Natural killer cell (primary cell): ENCODE data around the gene TRMT61A. TPM values are rescaled to one million over a fixed set of nuclear protein-coding genes. Genes with fewer than 3 reads are reported as not detected.
A peak's percentile ranks its signal among the peaks of the same experiment; 100 is the strongest.

Experiments used
- ATAC-seq, 3 donors: fragments of 150-1000 bp in 2 of 3; fragments of 200-7000 bp in 1 of 3; cut with Tn5 transposase; 1 replicate in 1 of 3; 2 replicates in 2 of 3; pipeline ENCODE4 v1.10.0; 2021; ENCODE audit warnings: mild to moderate bottlenecking in 2 of 3, moderate library complexity in 2 of 3
- DNase-seq, 2 donors: peaks; one replicate each; pipeline versions ENCODE4 v3.0.0 to v3.0.0-alpha.2; 2013 to 2021; ENCODE audit warnings: mixed read lengths in 1 of 2
- H3K27ac ChIP-seq: one replicate; pipeline ENCODE4 v1.5.1; 2013; ENCODE audit warnings: mild to moderate bottlenecking, low read length
- H3K27me3 ChIP-seq: one replicate; pipeline ENCODE4 v1.6.1; 2013; ENCODE audit warnings: low read length; ENCODE audit not compliant: control insufficient read depth, insufficient read depth
- H3K36me3 ChIP-seq: one replicate; pipeline ENCODE4 v1.6.1; 2013; ENCODE audit warnings: low read length; ENCODE audit not compliant: control insufficient read depth, insufficient read depth
- H3K4me1 ChIP-seq: one replicate; pipeline ENCODE4 v1.6.1; 2013; ENCODE audit warnings: low read length; ENCODE audit not compliant: control insufficient read depth, insufficient read depth
- H3K4me3 ChIP-seq: one replicate; pipeline ENCODE4 v1.5.1; 2013; ENCODE audit warnings: low read length
- H3K9me3 ChIP-seq: one replicate; pipeline ENCODE4 v1.6.1; 2013; ENCODE audit warnings: low read length; ENCODE audit not compliant: control insufficient read depth, insufficient read depth
- H3K27ac Mint-ChIP-seq, 2 donors: one replicate each; pipeline ENCODE4 v1.8.0; 2022; ENCODE audit warnings: mild to moderate bottlenecking in 2 of 2, mixed read lengths in 2 of 2, moderate library complexity in 1 of 2
- H3K27me3 Mint-ChIP-seq, 2 donors: one replicate each; pipeline ENCODE4 v1.8.0; 2022; ENCODE audit warnings: low read depth in 2 of 2, mixed read lengths in 2 of 2
- H3K36me3 Mint-ChIP-seq: one replicate; pipeline ENCODE4 v1.8.0; 2022; ENCODE audit warnings: mixed read lengths
- H3K4me1 Mint-ChIP-seq, 2 donors: one replicate each; pipeline ENCODE4 v1.8.0; 2022; ENCODE audit warnings: mixed read lengths in 2 of 2
- H3K4me3 Mint-ChIP-seq: one replicate; pipeline ENCODE4 v1.8.0; 2022; ENCODE audit warnings: mild to moderate bottlenecking, moderate library complexity, mixed read lengths
- H3K9me3 Mint-ChIP-seq, 2 donors: one replicate each; pipeline ENCODE4 v1.8.0; 2022; ENCODE audit warnings: mixed read lengths in 2 of 2
- CTCF ChIP-seq: fragments of 200-600 bp; IDR thresholded peaks from one replicate; pipeline ENCODE4 v1.8.0; 2022; ENCODE audit warnings: antibody characterized with exemption
- WGBS: methylation state at CpG from one replicate; pipeline ENCODE4 v1.1.7; 2013; ENCODE audit warnings: missing lambda C conversion rate; ENCODE audit not compliant: insufficient coverage; 5-methylcytosine and 5-hydroxymethylcytosine counted together
- intact Hi-C: fragments of 100-400 bp; cut with micrococcal nuclease; formaldehyde crosslinking; loops from one replicate; pipeline ENCODE4 v1.14.2; 2022
- total RNA-seq, 4 donors: library from RNA; stranded (reverse); fragments of 120-200 nt in 1 of 4; gene quantifications; one replicate each; pipeline versions ENCODE4 v1.2.3 to v1.2.4, GENCODE V29; 2013 to 2022

Gene TRMT61A
- total RNA-seq, 3 donors from 2014 or later (not counting 1 experiment from before 2014, with no cell fraction given), result 8.1 to 9.4 (median 9.1) TPM

- no peaks in the 10 kb centered on the region for H3K4me1 ChIP-seq
- Mint-ChIP-seq H3K4me1 (no peaks in the 10 kb centered on the region), H3K36me3 (peaks cover 10% of the 10 kb centered on the region), H3K27ac (peak overlapping the region in 1 of 2 donors; percentile 12), H3K4me3 (no peak overlapping the region), H3K9me3 (no peaks in the 10 kb centered on the region), H3K27me3 (no peaks in the 10 kb centered on the region)
- H3K9me3 ChIP-seq, result no peaks in the 10 kb centered on the region
- no peak for TF ChIP-seq CTCF
- H3K4me3 ChIP-seq, result no peak overlapping the region
- intact Hi-C loops, result no loop called here
- H3K27me3 ChIP-seq, result no peaks in the 10 kb centered on the region
- DNase-seq (no peak), ATAC-seq (no peak)
- H3K36me3 ChIP-seq, result peaks cover 56% of the 10 kb centered on the region
- 94% methylated on average over 8 of the region's 10 CpGs for WGBS
- H3K27ac ChIP-seq, result no peak overlapping the region
These were observed 37.3 kb upstream of the TRMT61A start for GRCh38 chr14:103491691-103492090.

DNA sequence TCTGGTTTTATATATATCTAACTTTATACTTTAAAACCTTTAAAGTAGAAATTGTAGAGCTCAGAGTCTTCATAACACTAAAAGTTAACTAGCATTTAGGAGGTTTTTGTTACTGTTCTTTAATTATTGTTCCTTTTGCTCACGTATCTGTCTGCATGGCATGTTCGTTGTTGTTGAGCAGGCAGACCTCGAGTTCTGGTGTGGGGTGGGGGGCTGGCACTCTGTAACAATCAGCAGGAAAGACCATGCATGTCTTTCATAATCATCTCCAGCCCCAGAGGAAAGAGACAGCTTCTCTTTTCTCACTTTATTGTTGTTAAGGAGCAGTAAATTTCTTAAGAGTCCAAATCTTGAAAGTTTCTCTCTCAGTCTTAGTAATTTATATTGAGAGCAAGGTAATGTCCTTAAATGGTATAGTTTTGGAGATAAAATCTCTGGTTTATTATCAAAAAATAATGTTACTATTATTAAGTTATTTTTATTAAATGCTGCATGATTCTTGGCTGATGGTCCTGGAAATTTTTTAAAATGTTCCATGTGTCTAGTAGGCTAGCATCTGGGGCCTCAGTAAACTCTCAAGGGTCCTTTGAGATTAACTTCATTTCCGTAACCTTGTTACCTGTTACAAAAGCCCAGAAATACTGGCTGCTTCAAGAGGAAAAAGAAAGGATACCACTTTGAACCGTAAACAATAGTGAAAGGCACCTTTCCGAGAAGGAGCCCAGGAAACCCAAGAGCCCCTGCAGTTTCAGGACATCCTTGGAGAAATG lies 36.7 kb upstream of the TRMT61A start:
- no peaks in the 10 kb centered on the region for H3K4me1 Mint-ChIP-seq
- intact Hi-C loops, result no loop called here
- no peak overlapping the region for H3K27ac Mint-ChIP-seq
- H3K4me1 ChIP-seq, result no peaks in the 10 kb centered on the region
- H3K4me3 ChIP-seq, result no peak overlapping the region
- no peak overlapping the region for H3K4me3 Mint-ChIP-seq
- no peaks in the 10 kb centered on the region for H3K27me3 ChIP-seq
- H3K27me3 Mint-ChIP-seq, result no peaks in the 10 kb centered on the region
- H3K36me3 ChIP-seq, result peaks cover 54% of the 10 kb centered on the region
- TF ChIP-seq CTCF, result no peak
- no peak overlapping the region for H3K27ac ChIP-seq
- no peaks in the 10 kb centered on the region for H3K9me3 ChIP-seq
- H3K36me3 Mint-ChIP-seq, result peaks cover 10% of the 10 kb centered on the region
- no peaks in the 10 kb centered on the region for H3K9me3 Mint-ChIP-seq
- DNase-seq (no peak), ATAC-seq (no peak)
- 89% methylated on average over 6 of the region's 6 CpGs for WGBS

DNA sequence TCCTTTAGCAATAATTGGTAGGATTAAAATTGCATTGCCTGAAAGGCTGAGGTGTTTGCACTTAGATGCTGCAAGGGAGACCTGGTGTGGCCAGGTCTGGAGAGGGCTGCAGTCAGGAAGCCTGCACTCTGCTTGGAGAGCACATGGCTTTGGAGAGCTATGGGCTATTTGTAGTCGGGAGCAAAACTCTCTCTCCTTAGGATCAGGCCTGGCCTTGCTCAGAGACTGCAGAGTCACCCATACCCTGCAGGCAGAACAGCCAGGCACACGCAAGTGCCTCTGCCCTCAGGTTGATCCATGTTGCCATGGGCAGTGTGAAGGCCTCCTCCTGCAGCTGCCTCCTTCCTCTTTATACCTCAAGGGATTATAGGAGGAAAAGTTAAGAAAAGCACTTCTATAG lies 33.1 kb upstream of the TRMT61A start:
- intact Hi-C loops, result no loop called here
- ATAC-seq, result no peak
- Histone ChIP-seq H3K27me3 (no peaks in the 10 kb centered on the region), H3K27ac (no peak overlapping the region), H3K9me3 (no peaks in the 10 kb centered on the region), H3K4me1 (no peaks in the 10 kb centered on the region), H3K4me3 (no peak overlapping the region), H3K36me3 (peaks cover 44% of the 10 kb centered on the region)
- Mint-ChIP-seq H3K4me3 (no peak overlapping the region), H3K9me3 (no peaks in the 10 kb centered on the region), H3K4me1 (peaks cover 9 to 10% of the 10 kb centered on the region in 2 donors), H3K36me3 (peaks cover 10% of the 10 kb centered on the region), H3K27me3 (no peaks in the 10 kb centered on the region), H3K27ac (no peak overlapping the region)
- DNase-seq, result no peak
- TF ChIP-seq CTCF, result no peak
- 97% methylated on average over 2 of the region's 2 CpGs for WGBS

DNA sequence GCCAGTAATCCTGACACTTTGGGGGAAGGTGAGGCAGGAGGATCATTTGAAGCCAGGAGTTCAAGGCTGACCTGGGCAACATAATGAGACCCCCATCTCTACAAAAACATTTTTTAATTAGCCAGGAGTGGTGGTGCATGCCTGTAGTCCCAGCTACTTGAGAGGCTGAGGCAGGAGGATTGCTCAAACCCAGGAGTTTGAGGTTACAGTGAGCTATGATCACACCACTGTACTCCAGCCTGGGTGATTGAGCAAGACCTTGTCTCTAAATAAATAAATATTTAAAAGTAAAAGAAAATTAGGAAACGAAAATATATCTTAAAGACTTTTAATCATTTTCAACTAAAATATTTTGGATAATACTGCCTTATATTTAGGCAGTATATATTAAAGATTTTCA lies 32.2 kb upstream of the TRMT61A start:
- H3K36me3 Mint-ChIP-seq, result peaks cover under 1% of the 10 kb centered on the region
- H3K9me3 Mint-ChIP-seq, result no peaks in the 10 kb centered on the region
- DNase-seq (no peak), ATAC-seq (no peak)
- H3K27me3 ChIP-seq, result no peaks in the 10 kb centered on the region
- peaks cover 9 to 16% of the 10 kb centered on the region in 2 donors for H3K4me1 Mint-ChIP-seq
- H3K9me3 ChIP-seq, result no peaks in the 10 kb centered on the region
- peaks cover 45% of the 10 kb centered on the region for H3K36me3 ChIP-seq
- H3K27me3 Mint-ChIP-seq, result no peaks in the 10 kb centered on the region
- H3K4me3 Mint-ChIP-seq, result no peak overlapping the region
- H3K27ac ChIP-seq, result no peak overlapping the region
- intact Hi-C loops, result no loop called here
- H3K4me1 ChIP-seq, result no peaks in the 10 kb centered on the region
- no peak overlapping the region for H3K4me3 ChIP-seq
- no CpG with 5 or more reads among the region's 1 CpG for WGBS
- no peak for TF ChIP-seq CTCF
- H3K27ac Mint-ChIP-seq, result no peak overlapping the region
